ENCODE results near the gene SCAMP5.

SCAMP5 gene

DNA sequence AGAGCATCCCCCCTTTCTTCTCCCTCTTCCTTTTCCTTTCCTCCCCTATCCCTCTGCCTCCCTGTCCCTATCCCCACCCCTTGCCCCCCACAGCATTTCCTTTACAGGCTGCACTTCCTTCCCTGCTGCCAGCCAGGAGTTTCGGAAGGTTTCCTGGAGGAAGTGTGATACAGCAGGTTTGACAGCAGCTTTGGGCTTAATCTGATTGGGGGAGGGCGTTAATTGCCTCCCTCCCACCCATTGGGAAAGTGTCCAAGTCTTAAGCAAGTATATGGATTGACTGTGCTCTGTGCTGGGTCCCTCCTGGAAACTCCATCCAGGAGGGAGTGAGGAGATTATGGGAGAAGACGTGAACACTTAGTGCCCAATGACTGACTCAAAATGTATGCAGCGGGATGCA, 1.8 kb downstream of the SCAMP5 start:
- no peak overlapping the region for H3K4me3 ChIP-seq (ENCODE audit: low read length)
- no peak for TF ChIP-seq CTCF (IDR thresholded peaks at IDR 0.05; ENCODE audit: insufficient read depth, low read depth, low read length, missing control alignments)

DNA sequence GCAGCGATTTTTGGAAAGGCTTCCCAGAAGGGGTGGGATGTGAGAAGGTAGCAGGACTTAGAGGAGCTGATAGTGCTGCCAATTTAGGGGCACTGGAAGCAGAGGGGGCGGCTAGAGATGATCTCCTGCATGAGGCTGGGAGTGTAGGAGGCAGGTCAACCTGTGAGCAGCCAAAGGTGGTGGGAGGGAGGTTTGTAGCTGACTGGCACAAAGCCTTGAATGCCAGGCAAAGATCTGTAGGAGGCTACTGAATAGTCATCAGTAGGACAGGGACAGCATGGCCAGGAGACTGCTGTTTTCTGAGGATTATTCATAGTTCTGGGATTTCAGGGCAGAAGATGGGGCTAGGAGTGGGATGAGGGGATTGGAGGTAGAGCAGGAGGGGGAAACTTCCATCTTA, 2.2 kb downstream of the SCAMP5 start:
- no peak for DNase-seq (ENCODE audit: low read depth)
- TF ChIP-seq CTCF (IDR thresholded peaks at IDR 0.05; ENCODE audit: insufficient read depth, low read depth, low read length, missing control alignments), result no peak
- H3K4me3 ChIP-seq (ENCODE audit: low read length), result no peak overlapping the region

More for the DNA sequence above, 1.8 kb downstream of the SCAMP5 start:
- no peak for DNase-seq (ENCODE audit: low read depth)

- H3K4me3 ChIP-seq (ENCODE audit: low read length), result no peak overlapping the region
- DNase-seq (ENCODE audit: low read depth), result no peak
- TF ChIP-seq CTCF (IDR thresholded peaks at IDR 0.05; ENCODE audit: insufficient read depth, low read depth, low read length, missing control alignments), result no peak
Observed at GRCh38 chr15:75001310-75001709, 5.9 kb downstream of the SCAMP5 start.

DNA sequence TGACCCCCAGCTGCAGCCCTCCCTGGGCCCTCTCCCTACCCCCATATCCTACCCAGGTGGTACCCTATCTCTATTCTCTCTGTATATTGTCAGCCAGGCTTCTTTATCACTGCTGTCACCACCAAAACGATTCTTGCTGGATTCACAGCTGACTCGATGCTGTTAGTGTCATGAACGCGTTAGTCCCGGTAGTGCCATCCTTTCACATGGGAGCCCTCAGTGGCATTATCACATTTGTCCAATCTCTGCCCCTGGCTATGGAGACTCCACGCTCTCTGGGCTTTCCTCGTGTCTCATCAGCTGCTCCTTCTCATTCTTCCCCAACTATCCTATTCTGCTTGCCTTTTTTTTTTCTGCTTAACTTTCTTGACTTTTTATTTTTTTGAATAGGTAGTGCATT, 7.0 kb downstream of the SCAMP5 start:
- H3K4me3 ChIP-seq (ENCODE audit: low read length), result no peak overlapping the region
- no peak for DNase-seq (ENCODE audit: low read depth)
- no peak for TF ChIP-seq CTCF (IDR thresholded peaks at IDR 0.05; ENCODE audit: insufficient read depth, low read depth, low read length, missing control alignments)

DNA sequence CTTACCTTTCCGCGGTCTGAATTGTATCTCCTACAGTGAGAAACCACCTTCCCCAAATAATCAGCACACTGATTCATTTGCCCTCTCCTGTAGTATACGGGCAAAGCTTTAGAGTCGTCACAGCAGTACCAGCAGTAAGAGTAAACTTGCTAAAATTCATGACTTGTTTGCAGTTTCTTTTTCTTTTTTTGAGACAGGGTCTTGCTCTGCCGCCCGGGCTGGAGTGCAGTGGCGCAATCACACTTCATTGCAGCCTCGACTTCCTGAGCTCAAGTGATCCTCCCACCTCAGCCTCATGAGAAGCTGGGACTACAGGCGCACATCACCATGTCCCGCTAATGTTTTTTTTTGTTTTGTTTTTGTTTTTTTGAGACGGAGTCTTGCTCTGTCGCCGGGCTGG, 11.9 kb downstream of the SCAMP5 start:
- no peak for TF ChIP-seq CTCF (IDR thresholded peaks at IDR 0.05; ENCODE audit: insufficient read depth, low read depth, low read length, missing control alignments)
- DNase-seq (ENCODE audit: low read depth), result no peak
- H3K4me3 ChIP-seq (ENCODE audit: low read length), result no peak overlapping the region

DNA sequence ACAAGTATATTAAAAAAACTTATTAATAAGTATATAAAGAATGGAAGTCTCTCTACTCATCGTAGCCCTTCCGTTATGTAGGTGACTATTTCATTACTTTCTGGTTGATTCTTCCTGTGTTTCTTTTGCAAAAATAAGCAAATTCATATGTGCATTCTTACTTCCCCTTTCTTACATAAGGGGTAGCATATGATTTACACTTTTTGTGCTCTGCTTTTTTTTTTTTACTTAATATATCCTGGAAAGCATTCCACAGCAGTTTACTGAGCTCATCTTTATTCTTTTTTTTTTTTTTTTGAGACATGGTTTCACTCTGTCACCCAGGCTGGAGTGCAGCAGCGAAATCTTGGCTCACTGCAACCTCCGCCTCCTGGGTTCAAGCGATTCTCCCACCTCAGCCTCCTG, 12.9 kb downstream of the SCAMP5 start:
- DNase-seq (ENCODE audit: low read depth), result no peak
- no peak for TF ChIP-seq CTCF (IDR thresholded peaks at IDR 0.05; ENCODE audit: insufficient read depth, low read depth, low read length, missing control alignments)
- no peak overlapping the region for H3K4me3 ChIP-seq (ENCODE audit: low read length)

DNA sequence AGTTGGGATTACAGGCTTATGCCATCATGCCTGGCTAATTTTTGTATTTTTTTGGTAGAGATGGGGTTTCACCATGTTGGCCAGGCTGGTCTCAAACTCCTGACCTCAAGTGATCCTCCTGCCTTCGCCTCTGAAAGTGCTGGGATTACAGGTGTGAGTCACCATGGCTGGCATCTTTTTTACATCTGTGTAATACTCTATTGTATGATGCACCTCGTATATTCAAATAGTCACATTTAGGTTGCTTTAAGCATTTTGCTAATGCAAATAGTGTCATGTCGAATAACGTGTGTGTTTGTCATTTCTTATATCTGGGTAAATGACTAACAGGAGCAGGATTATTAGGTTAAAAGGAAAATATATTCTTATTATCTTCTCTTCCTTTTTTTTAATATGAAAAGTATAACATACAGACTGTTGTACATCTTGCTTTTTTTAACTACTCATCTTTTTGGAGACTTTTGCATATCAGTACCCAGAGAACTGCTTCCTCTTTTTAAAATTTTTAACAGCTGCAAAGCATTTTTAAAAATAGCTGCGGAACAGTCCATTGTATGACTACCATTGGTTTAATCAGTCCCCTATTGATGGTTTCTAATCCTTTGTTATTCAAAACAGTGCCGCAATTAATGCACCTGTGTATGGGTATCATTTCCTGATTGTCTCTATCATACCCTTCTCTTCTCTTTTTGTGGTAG, 13.4 kb downstream of the SCAMP5 start:
- TF ChIP-seq CTCF (IDR thresholded peaks at IDR 0.05; ENCODE audit: insufficient read depth, low read depth, low read length, missing control alignments), result no peak
- no peak overlapping the region for H3K4me3 ChIP-seq (ENCODE audit: low read length)
- DNase-seq (ENCODE audit: low read depth), result no peak

All from epithelial cell of esophagus (primary cell).